Kidney tubule cell (primary cell): ENCODE data around the gene CDKAL1.
"Not testable (repeated sequence)": the region's sequence is repeated elsewhere in the genome, so short reads cannot be mapped to it uniquely, and the experiment has no call there.

ENCODE experiments used
- DNase-seq: peaks from one replicate; pipeline ENCODE4 v3.0.0-alpha.2; 2018; ENCODE audit warnings: low spot score

CDKAL1 gene

GRCh38 chr6:21180800-21181337, 646.6 kb downstream of the CDKAL1 start:
- DNase-seq: no peak

- DNase-seq: no peak
These were observed 647.6 kb downstream of the CDKAL1 start for GRCh38 chr6:21181866-21182265.

- DNase-seq: no peak
These were observed 648.3 kb downstream of the CDKAL1 start for GRCh38 chr6:21182589-21182988.

GRCh38 chr6:21185861-21186478, 651.7 kb downstream of the CDKAL1 start:
- DNase-seq: no peak

- DNase-seq: no peak
These were observed 652.3 kb downstream of the CDKAL1 start for GRCh38 chr6:21186479-21187055.

GRCh38 chr6:21187485-21187884, 653.2 kb downstream of the CDKAL1 start:
- no peak for DNase-seq

GRCh38 chr6:21188505-21189223, 654.4 kb downstream of the CDKAL1 start:
- DNase-seq: peak; percentile 14

GRCh38 chr6:21189759-21190158, 655.5 kb downstream of the CDKAL1 start:
- DNase-seq: no peak

- DNase-seq: no peak
These were observed 656.4 kb downstream of the CDKAL1 start for GRCh38 chr6:21190701-21191100.

- no peak for DNase-seq
These were observed 659.7 kb downstream of the CDKAL1 start for GRCh38 chr6:21193790-21194475.

GRCh38 chr6:21195301-21195700, 661.0 kb downstream of the CDKAL1 start:
- DNase-seq: not testable (repeated sequence)

GRCh38 chr6:21198032-21198640, 663.9 kb downstream of the CDKAL1 start:
- peak; percentile 23 for DNase-seq

- no peak for DNase-seq
These were observed 665.0 kb downstream of the CDKAL1 start for GRCh38 chr6:21199262-21199661.

- DNase-seq: peak; percentile 34
These were observed 666.0 kb downstream of the CDKAL1 start for GRCh38 chr6:21200134-21200870.

GRCh38 chr6:21201187-21201586, 666.9 kb downstream of the CDKAL1 start:
- no peak for DNase-seq

GRCh38 chr6:21201637-21202350, 667.5 kb downstream of the CDKAL1 start:
- peak; percentile 36 for DNase-seq

GRCh38 chr6:21202521-21202920, 668.3 kb downstream of the CDKAL1 start:
- no peak for DNase-seq

- no peak for DNase-seq
These were observed 670.7 kb downstream of the CDKAL1 start for GRCh38 chr6:21204951-21205350.

GRCh38 chr6:21208081-21208795, 674.0 kb downstream of the CDKAL1 start:
- peak; percentile 77 for DNase-seq

GRCh38 chr6:21208796-21209186, 674.5 kb downstream of the CDKAL1 start:
- no peak for DNase-seq
